ENCODE measurements around the gene IRGM. TPM values are rescaled to one million over a fixed set of nuclear protein-coding genes. Genes with fewer than 3 reads are reported as not detected.
"Not testable (repeated sequence)": the region's sequence is repeated elsewhere in the genome, so short reads cannot be mapped to it uniquely, and the experiment has no call there.

The IRGM gene
- total RNA-seq, 1 donor from 2014 or later: 0.45 TPM

DNA sequence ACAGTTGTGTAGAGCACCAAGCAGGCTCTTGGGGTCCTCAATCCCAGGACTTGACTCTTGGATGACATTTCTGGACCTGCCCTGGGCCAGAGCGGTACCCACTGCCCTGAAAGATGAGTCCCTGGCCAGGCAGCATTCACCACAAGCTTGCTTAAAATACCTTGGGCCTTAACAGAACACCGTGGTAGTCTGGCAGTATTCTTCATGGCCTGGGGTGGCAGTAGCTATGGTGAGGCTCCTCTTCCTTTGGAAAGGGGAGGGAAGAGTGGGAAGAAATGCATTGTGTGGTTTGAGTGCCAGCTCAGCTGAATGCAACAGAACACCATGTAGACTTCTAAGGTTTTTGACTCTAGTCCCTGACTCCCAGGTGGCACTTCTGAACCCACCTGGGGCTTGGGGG lies 29.4 kb upstream of the IRGM start:
- H3K9me3 Mint-ChIP-seq: peaks cover 37% of the 10 kb centered on the region
- H3K27me3 Mint-ChIP-seq (ENCODE audit: low read depth): no peaks in the 10 kb centered on the region
- H3K36me3 Mint-ChIP-seq: no peaks in the 10 kb centered on the region
- no peak for DNase-seq (ENCODE audit: low spot score in 2 of 2, unreplicated experiment in 2 of 2)
- H3K27ac Mint-ChIP-seq: no peak overlapping the region
- H3K4me1 Mint-ChIP-seq: peaks cover 4% of the 10 kb centered on the region
- TF ChIP-seq, protein P1, sequence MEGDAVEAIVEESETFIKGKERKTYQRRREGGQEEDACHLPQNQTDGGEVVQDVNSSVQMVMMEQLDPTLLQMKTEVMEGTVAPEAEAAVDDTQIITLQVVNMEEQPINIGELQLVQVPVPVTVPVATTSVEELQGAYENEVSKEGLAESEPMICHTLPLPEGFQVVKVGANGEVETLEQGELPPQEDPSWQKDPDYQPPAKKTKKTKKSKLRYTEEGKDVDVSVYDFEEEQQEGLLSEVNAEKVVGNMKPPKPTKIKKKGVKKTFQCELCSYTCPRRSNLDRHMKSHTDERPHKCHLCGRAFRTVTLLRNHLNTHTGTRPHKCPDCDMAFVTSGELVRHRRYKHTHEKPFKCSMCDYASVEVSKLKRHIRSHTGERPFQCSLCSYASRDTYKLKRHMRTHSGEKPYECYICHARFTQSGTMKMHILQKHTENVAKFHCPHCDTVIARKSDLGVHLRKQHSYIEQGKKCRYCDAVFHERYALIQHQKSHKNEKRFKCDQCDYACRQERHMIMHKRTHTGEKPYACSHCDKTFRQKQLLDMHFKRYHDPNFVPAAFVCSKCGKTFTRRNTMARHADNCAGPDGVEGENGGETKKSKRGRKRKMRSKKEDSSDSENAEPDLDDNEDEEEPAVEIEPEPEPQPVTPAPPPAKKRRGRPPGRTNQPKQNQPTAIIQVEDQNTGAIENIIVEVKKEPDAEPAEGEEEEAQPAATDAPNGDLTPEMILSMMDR (IDR thresholded peaks at IDR 0.05; ENCODE audit: unreplicated experiment): no peak
- H3K4me3 Mint-ChIP-seq: no peak overlapping the region

DNA sequence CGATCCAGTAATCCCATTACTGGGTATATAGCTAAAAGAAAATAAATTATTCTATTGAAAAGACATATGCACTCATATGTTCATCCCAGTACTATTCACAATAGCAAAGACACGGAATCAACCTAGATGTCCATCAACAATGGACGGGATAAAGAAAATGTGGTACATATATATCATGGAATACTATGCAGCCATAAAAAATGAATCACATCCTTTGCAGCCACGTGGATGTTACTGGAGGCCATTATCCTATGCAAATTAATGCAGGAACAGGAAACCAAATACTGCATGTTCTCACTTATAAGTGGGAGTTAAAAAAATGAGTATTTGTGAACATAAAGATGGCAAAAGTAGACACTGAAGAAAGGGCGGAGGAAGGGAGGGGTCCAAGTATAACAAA lies 16.6 kb upstream of the IRGM start:
- Mint-ChIP-seq H3K9me3 (peaks cover 37% of the 10 kb centered on the region), H3K36me3 (no peaks in the 10 kb centered on the region), H3K4me1 (no peaks in the 10 kb centered on the region), H3K4me3 (no peak overlapping the region), H3K27ac (no peak overlapping the region), H3K27me3 (ENCODE audit: low read depth) (peaks cover 4% of the 10 kb centered on the region)
- TF ChIP-seq, protein P1 (IDR thresholded peaks at IDR 0.05; ENCODE audit: unreplicated experiment): no peak
- DNase-seq (ENCODE audit: low spot score in 2 of 2, unreplicated experiment in 2 of 2): no peak

DNA sequence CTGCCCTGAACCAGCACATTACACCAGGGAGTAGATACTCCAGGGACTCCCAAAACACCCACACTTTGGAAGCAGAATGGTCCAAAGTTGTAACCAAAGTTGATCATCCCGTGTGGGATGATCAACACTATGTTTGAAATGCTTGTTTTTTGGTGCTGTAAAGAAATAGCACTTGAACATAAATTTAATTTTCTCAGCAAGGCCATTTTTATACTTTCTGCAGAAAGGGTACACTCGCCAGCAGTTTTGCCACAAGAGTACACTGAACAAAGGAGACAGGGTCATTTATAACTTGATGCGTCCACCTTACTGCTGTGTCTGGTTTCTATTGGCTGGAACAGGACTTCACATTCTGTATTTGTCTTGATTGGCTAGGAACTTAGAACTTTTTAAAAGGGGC lies 14.5 kb upstream of the IRGM start:
- not testable (repeated sequence) for DNase-seq (ENCODE audit: low spot score in 2 of 2, unreplicated experiment in 2 of 2); H3K27me3 Mint-ChIP-seq (ENCODE audit: low read depth); H3K36me3 Mint-ChIP-seq; H3K4me1 Mint-ChIP-seq; H3K4me3 Mint-ChIP-seq; H3K27ac Mint-ChIP-seq
- peaks cover 33% of the 10 kb centered on the region for H3K9me3 Mint-ChIP-seq

DNA sequence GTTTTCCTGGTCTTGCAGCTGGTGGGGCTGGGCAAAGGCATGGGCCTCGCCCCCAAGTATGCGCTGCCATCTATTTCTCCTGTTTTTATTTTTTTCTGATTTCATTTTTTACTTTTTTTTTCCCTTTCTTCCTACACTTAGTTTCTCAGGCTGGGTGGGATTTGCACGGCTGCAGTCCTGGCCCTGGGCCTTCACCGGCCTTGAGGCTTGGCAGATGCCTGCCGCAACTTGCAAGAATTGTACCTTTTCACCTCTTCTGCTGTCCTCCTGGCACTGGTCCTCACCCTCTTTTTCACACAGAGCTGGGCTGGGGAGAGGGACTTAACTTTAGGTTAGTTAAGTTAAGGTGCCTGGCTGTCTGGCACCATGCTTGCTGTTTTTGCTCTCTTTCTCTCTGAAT lies 10.3 kb upstream of the IRGM start:
- DNase-seq (ENCODE audit: low spot score in 2 of 2, unreplicated experiment in 2 of 2): no peak
- TF ChIP-seq, protein P1 (IDR thresholded peaks at IDR 0.05; ENCODE audit: unreplicated experiment): no peak
- Mint-ChIP-seq H3K4me1 (peaks cover 2% of the 10 kb centered on the region), H3K27me3 (ENCODE audit: low read depth) (peaks cover 26% of the 10 kb centered on the region), H3K27ac (no peak overlapping the region), H3K36me3 (no peaks in the 10 kb centered on the region), H3K9me3 (peaks cover 25% of the 10 kb centered on the region), H3K4me3 (no peak overlapping the region)

DNA sequence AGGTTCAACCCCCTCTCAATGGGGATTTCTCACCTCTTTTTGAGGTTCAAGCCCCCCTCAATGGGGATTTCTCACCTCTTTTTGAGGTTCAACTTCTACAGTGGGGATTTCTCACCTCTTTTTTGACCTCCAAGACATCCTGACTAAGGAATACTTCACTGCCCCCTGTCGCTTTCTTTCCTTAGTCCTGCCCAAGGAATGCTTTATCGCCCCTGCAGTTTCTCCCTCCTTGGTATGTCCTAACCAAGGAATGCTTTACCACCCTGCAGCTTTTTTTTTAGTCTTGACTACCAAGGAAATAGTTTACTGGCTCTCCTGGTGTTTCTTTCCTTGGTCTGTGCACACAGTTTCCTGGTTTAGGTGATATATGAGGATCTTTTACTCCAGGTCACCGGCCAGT lies 9.6 kb upstream of the IRGM start:
- no peaks in the 10 kb centered on the region for H3K36me3 Mint-ChIP-seq

DNA sequence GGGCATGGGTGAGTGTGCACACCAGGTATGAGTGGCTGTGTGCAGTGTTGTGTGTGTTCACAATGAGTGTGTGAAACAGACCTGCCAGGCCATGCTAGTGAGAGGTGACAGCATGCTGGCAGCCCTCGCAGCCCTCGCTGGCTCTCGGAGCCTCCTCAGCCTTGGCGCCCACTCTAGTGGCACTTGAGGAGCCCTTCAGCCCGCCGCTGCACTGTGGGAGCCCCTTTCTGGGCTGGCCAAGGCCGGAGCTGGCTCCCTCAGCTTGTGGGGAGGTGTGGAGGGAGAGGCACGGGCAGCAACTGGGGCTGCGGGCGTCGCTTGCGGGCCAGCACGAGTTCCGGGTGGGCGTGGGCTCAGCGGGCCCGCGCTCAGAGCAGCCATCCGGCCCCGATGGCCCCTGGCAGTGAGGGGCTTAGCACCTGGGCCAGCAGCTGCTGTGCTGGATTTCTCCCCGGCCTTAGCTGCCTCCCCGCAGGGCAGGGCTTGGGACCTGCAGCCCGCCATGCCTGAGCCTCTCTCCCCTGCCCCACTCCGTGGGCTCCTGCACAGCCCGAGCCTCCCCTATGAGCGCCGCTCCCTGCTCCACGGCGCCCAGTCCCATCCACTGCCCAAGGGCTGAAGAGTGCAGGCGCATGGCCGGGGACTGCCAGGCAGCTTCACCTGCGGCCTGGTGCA lies 999 bp upstream of the IRGM start:
- not testable (repeated sequence) for H3K27ac Mint-ChIP-seq; H3K4me1 Mint-ChIP-seq; H3K4me3 Mint-ChIP-seq; DNase-seq (ENCODE audit: low spot score in 2 of 2, unreplicated experiment in 2 of 2); H3K36me3 Mint-ChIP-seq; H3K9me3 Mint-ChIP-seq
- peaks cover 23% of the 10 kb centered on the region for H3K27me3 Mint-ChIP-seq (ENCODE audit: low read depth)

More for the DNA sequence above, 9.6 kb upstream of the IRGM start:
- peaks cover 21% of the 10 kb centered on the region for H3K9me3 Mint-ChIP-seq
- H3K27me3 Mint-ChIP-seq (ENCODE audit: low read depth): peaks cover 29% of the 10 kb centered on the region
- peaks cover 2% of the 10 kb centered on the region for H3K4me1 Mint-ChIP-seq
- TF ChIP-seq, protein P1 (IDR thresholded peaks at IDR 0.05; ENCODE audit: unreplicated experiment): no peak
- H3K4me3 Mint-ChIP-seq: no peak overlapping the region
- no peak overlapping the region for H3K27ac Mint-ChIP-seq
- DNase-seq (ENCODE audit: low spot score in 2 of 2, unreplicated experiment in 2 of 2): no peak
